ENCODE data around the gene MISFA.
"Not testable (repeated sequence)": the region's sequence is repeated elsewhere in the genome, so short reads cannot be mapped to it uniquely, and the experiment has no call there.

Gene MISFA

GRCh38 chr11:18618342-18619025, 18.9 kb downstream of the MISFA start:
- DNase-seq: no peak

DNA sequence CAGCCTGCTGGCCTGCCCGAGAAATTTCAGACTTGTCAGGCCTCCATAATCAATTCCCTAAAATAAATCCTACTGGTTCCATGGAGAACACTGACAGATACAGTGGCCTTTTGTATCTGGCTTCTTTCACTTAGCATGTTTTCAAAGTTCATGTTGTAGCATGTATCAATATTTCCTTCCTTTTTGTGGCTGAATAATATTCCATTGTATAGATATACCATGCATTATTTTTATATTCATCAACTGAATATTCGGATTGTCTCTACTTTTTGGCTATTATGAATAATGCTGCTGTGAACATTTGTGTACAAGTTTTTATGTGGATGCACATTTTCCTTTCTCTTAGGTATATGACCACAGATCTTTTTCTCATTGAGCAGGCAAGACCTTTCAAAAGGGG, 24.1 kb downstream of the MISFA start:
- DNase-seq: no peak

- no peak for DNase-seq
Measured at GRCh38 chr11:18624161-18624560, 24.6 kb downstream of the MISFA start.

- DNase-seq: no peak
Measured at GRCh38 chr11:18632841-18633240, 33.3 kb downstream of the MISFA start.

GRCh38 chr11:18633256-18634139, 33.9 kb downstream of the MISFA start:
- DNase-seq: peak; percentile 57

DNA sequence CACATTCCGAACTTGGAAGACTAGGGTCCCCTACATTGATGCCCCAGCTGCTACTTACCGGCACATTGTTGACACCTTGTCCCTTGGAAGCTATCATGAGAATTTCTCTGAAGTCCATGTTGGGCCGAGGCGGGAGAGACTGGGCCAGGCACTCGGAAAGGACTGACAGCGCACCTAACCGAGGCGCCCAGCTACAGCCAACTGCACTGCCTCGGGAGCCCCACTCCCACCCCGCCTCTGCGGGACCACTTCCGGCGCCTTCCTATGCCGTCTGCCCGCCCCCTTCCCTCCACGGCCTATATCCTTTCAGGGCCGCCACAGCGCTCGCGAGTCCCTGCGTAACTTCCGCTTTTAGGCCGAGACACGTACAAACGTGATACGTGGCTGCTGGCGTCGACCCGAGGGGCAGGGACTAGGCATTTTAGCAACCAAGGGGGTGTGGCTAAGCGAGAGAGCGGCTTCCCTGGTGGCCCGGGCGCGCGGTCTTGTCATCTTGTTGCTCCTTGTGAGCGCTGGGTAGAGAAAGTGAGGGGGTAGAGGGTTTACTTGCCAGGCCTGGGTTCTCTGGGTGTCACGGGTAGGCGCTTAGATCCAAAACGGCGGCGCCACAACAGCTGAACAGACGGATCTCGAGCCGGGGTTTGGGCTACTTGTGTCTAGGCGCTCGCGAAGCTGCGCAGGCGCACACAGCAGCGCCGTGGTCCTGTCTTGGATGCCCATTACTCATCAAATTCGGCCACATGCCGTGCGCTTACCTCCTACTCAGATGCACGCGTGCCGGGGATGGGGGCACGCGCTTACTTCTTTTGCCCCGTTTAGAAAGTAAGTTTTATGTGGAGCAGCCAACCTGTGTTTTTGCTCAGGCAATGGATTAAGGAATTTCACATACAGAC, 34.8 kb downstream of the MISFA start, which contains the start of gene SPTY2D1:
TSS of gene SPTY2D1 (minus strand) at position 203 of the 893 bp plus-strand sequence. CDS start at position 118, 85 bp downstream.
- peak; percentile 99 for DNase-seq

GRCh38 chr11:18641677-18642076, 42.1 kb downstream of the MISFA start:
- no peak for DNase-seq

GRCh38 chr11:18643034-18643433, 43.4 kb downstream of the MISFA start:
- not testable (repeated sequence) for DNase-seq

- DNase-seq: no peak
Measured at GRCh38 chr11:18650353-18650752, 50.8 kb downstream of the MISFA start.

GRCh38 chr11:18650859-18651557, 51.4 kb downstream of the MISFA start:
- peak; percentile 59 for DNase-seq

Data from fibroblast of skin of right quadriceps (primary cell).